H9 (cell line): ENCODE measurements around the gene KCNJ10. TPM values are rescaled to one million over a fixed set of nuclear protein-coding genes. Genes with fewer than 3 reads are reported as not detected.
A peak's percentile ranks its signal among the peaks of the same experiment; 100 is the strongest.

ENCODE experiments used
- DNase-seq: peaks from one replicate; pipeline ENCODE4 v3.0.0-alpha.2; 2017
- H2AFZ ChIP-seq: one replicate; pipeline ENCODE4 v1.6.1; 2013; ENCODE audit warnings: mild to moderate bottlenecking, low read length, control low read depth, moderate library complexity
- H2AK5ac ChIP-seq: 2 replicates; pipeline ENCODE4 v1.6.1; 2013; ENCODE audit warnings: low read length, control low read depth, mixed read lengths; ENCODE audit not compliant: insufficient read length
- H2BK120ac ChIP-seq: one replicate; pipeline ENCODE4 v1.6.1; 2013; ENCODE audit warnings: low read depth, mild to moderate bottlenecking, low read length, control low read depth, inconsistent platforms; ENCODE audit not compliant: poor library complexity, severe bottlenecking
- H2BK12ac ChIP-seq: 2 replicates; pipeline ENCODE4 v1.6.1; 2013; ENCODE audit warnings: low read length, control low read depth, mixed read lengths, low read depth; ENCODE audit not compliant: insufficient read length
- H2BK15ac ChIP-seq: 2 replicates; pipeline ENCODE4 v1.6.1; 2013; ENCODE audit warnings: low read depth, low read length, control low read depth
- H2BK20ac ChIP-seq: one replicate; pipeline ENCODE4 v1.6.1; 2013; ENCODE audit warnings: low read depth, mild to moderate bottlenecking, low read length, control low read depth, inconsistent platforms; ENCODE audit not compliant: poor library complexity, severe bottlenecking
- H2BK5ac ChIP-seq: 2 replicates; pipeline ENCODE4 v1.6.1; 2013; ENCODE audit warnings: low read length, control low read depth, mixed read lengths; ENCODE audit not compliant: insufficient read length
- H3K14ac ChIP-seq: 2 replicates; pipeline ENCODE4 v1.6.1; 2013; ENCODE audit warnings: low read length, control low read depth; ENCODE audit not compliant: insufficient read depth
- H3K18ac ChIP-seq: 2 replicates; pipeline ENCODE4 v1.6.1; 2013; ENCODE audit warnings: low read depth, mild to moderate bottlenecking, mixed read lengths, low read length, control low read depth; ENCODE audit not compliant: insufficient read length
- H3K23ac ChIP-seq: 2 replicates; pipeline ENCODE4 v1.6.1; 2013; ENCODE audit warnings: low read length, control low read depth, mixed read lengths, low read depth; ENCODE audit not compliant: insufficient read length
- H3K23me2 ChIP-seq: 2 replicates; pipeline ENCODE4 v1.6.1; 2013; ENCODE audit warnings: low read depth, mild to moderate bottlenecking, mixed read lengths, low read length, control low read depth; ENCODE audit not compliant: insufficient read length, poor library complexity, severe bottlenecking
- H3K27ac ChIP-seq: 2 replicates; pipeline ENCODE4 v1.5.1; 2013; ENCODE audit warnings: low read length, control low read depth, mixed read lengths, low read depth; ENCODE audit not compliant: insufficient read length
- H3K27me3 ChIP-seq: 2 replicates; pipeline ENCODE4 v1.6.1; 2013; ENCODE audit warnings: low read length, control low read depth, inconsistent platforms; ENCODE audit not compliant: insufficient read depth
- H3K4ac ChIP-seq: 2 replicates; pipeline ENCODE4 v1.6.1; 2013; ENCODE audit warnings: low read depth, mild to moderate bottlenecking, control low read depth, inconsistent platforms, low read length, moderate library complexity
- H3K4me1 ChIP-seq: 2 replicates; pipeline ENCODE4 v1.6.1; 2013; ENCODE audit warnings: low read length, control low read depth, inconsistent platforms; ENCODE audit not compliant: insufficient read depth
- H3K4me2 ChIP-seq: 2 replicates; pipeline ENCODE4 v1.6.1; 2013; ENCODE audit warnings: low read length, control low read depth, mixed read lengths; ENCODE audit not compliant: insufficient read length, insufficient read depth
- H3K56ac ChIP-seq: 2 replicates; pipeline ENCODE4 v1.6.1; 2013; ENCODE audit warnings: low read depth, mild to moderate bottlenecking, mixed read lengths, low read length, control low read depth; ENCODE audit not compliant: insufficient read length
- H3K79me1 ChIP-seq: 2 replicates; pipeline ENCODE4 v1.6.1; 2013; ENCODE audit warnings: low read depth, mild to moderate bottlenecking, moderate library complexity, low read length, control low read depth, inconsistent platforms; ENCODE audit not compliant: insufficient read depth, poor library complexity, severe bottlenecking
- H3K79me2 ChIP-seq: 2 replicates; pipeline ENCODE4 v1.6.1; 2013; ENCODE audit warnings: low read length, control low read depth, inconsistent platforms; ENCODE audit not compliant: insufficient read depth
- H3K9ac ChIP-seq: 2 replicates; pipeline ENCODE4 v1.6.1; 2013; ENCODE audit warnings: low read length, control low read depth, mixed read lengths; ENCODE audit not compliant: insufficient read length; ENCODE audit errors: extremely low read depth
- H3K9me3 ChIP-seq: one replicate; pipeline ENCODE4 v1.6.1; 2013; ENCODE audit warnings: low read depth, low read length, inconsistent platforms; ENCODE audit not compliant: control insufficient read depth
- H3T11ph ChIP-seq: one replicate; pipeline ENCODE4 v1.6.1; 2013; ENCODE audit warnings: mild to moderate bottlenecking, low read length, control low read depth, inconsistent platforms
- H4K20me1 ChIP-seq: one replicate; pipeline ENCODE4 v1.6.1; 2013; ENCODE audit not compliant: control insufficient read depth, insufficient read length, insufficient read depth
- H4K5ac ChIP-seq: 2 replicates; pipeline ENCODE4 v1.6.1; 2013; ENCODE audit warnings: low read depth, mild to moderate bottlenecking, mixed read lengths, low read length, control low read depth; ENCODE audit not compliant: insufficient read length
- H4K8ac ChIP-seq: replicated peaks from 2 replicates; pipeline ENCODE4 v1.6.1; 2013; ENCODE audit warnings: low read length, control low read depth, mixed read lengths, low read depth; ENCODE audit not compliant: insufficient read length
- H4K91ac ChIP-seq: 2 replicates; pipeline ENCODE4 v1.6.1; 2013; ENCODE audit warnings: low read depth, mild to moderate bottlenecking, moderate library complexity, mixed read lengths, low read length, control low read depth; ENCODE audit not compliant: insufficient read length
- H3K27ac Mint-ChIP-seq, 3 experiments: 2 replicates in 2 of 3; 3 replicates in 1 of 3; pipeline ENCODE4 v1.8.0; 2020 to 2021; ENCODE audit warnings: mixed read lengths in 3 of 3, mild to moderate bottlenecking in 1 of 3, moderate library complexity in 1 of 3
- H3K27me3 Mint-ChIP-seq: 2 replicates; pipeline ENCODE4 v1.8.0; 2021; ENCODE audit warnings: low read depth, mild to moderate bottlenecking, moderate library complexity, mixed read lengths
- H3K36me3 Mint-ChIP-seq, 3 experiments: 2 replicates in 2 of 3; 3 replicates in 1 of 3; pipeline ENCODE4 v1.8.0; 2020 to 2021; ENCODE audit warnings: low read depth in 3 of 3, mixed read lengths in 3 of 3; ENCODE audit not compliant: insufficient read depth in 1 of 3
- H3K4me1 Mint-ChIP-seq, 2 experiments: 2 replicates each; pipeline ENCODE4 v1.8.0; 2020; ENCODE audit warnings: mixed read lengths in 2 of 2
- H3K4me3 Mint-ChIP-seq, 2 experiments: 2 replicates in 1 of 2; 3 replicates in 1 of 2; pipeline ENCODE4 v1.8.0; 2020 to 2021; ENCODE audit warnings: mild to moderate bottlenecking in 2 of 2, mixed read lengths in 2 of 2, moderate library complexity in 1 of 2
- H3K9me3 Mint-ChIP-seq, 2 experiments: 2 replicates in 1 of 2; 3 replicates in 1 of 2; pipeline ENCODE4 v1.8.0; 2020; ENCODE audit warnings: mild to moderate bottlenecking in 2 of 2, mixed read lengths in 2 of 2, moderate library complexity in 1 of 2
- CTCF ChIP-seq: fragments of 200-600 bp; sonication (generic); conservative IDR thresholded peaks from 3 replicates; pipeline ENCODE4 v1.8.0; 2021; ENCODE audit warnings: antibody characterized with exemption, mild to moderate bottlenecking
- WGBS: extraction: QIAGEN DNeasy Blood & Tissue Kit; methylation state at CpG from one replicate; pipeline ENCODE4 v1.1.7; 2013; ENCODE audit warnings: missing lambda C conversion rate, low lambda C conversion rate, mixed read lengths; ENCODE audit not compliant: insufficient read length; ENCODE audit errors: extremely low coverage; 5-methylcytosine and 5-hydroxymethylcytosine counted together
- total RNA-seq: library from RNA; stranded (reverse); gene quantifications from 2 replicates; pipeline ENCODE4 v1.2.1, GENCODE V29; 2021

Gene KCNJ10
- total RNA-seq, 1 experiment from 2014 or later, result 0.44 TPM

DNA sequence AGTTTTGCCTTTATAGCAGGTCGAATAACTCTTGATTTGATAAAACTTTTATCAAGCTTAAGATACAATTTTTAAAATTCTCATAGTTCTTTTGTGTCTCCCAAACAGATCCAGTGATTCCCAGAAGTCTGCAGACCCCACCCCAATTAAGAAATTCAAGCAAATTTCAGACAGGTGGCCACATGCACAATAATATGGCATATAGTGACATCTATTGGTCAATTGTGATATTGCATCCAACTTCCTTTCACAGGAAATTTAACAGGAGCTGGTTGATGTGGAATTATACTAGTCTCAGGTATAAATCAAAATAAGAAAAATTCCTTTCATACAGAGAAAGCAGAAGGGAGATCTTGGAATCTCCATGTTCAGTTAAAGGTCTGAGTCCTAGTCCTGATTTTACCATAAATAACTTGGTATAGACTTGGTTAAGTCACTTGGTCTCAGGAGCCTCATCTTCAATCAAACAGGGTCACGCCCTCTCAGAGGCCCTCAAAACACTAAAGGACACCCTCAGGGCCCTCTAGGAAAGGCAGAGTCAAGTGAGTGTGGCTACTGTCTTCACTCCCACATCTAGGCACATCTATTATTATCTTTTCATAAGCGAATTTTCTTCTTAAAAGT is 62.3 kb downstream of the KCNJ10 start:
- no peaks in the 10 kb centered on the region for H3K27me3 ChIP-seq
- no peak overlapping the region for H2BK12ac ChIP-seq
- H2AK5ac ChIP-seq, result no peak overlapping the region
- no peak overlapping the region for H2BK20ac ChIP-seq
- Mint-ChIP-seq H3K4me3 (no peak overlapping the region), H3K4me1 (no peaks in the 10 kb centered on the region), H3K9me3 (no peaks in the 10 kb centered on the region), H3K27ac (no peak overlapping the region), H3K36me3 (no peaks in the 10 kb centered on the region), H3K27me3 (peaks cover 14% of the 10 kb centered on the region)
- H3K9me3 ChIP-seq, result no peaks in the 10 kb centered on the region
- no peak overlapping the region for H3K27ac ChIP-seq
- no peak overlapping the region for H4K8ac ChIP-seq
- no peaks in the 10 kb centered on the region for H3K79me2 ChIP-seq
- H3K4me1 ChIP-seq, result no peaks in the 10 kb centered on the region
- H3K9ac ChIP-seq, result no peak overlapping the region
- no peak overlapping the region for H3K56ac ChIP-seq
- no peak overlapping the region for H4K5ac ChIP-seq
- no peak overlapping the region for H4K91ac ChIP-seq
- H3T11ph ChIP-seq, result no peak overlapping the region
- TF ChIP-seq CTCF, result peak; percentile 91
- WGBS, result no CpG with 5 or more reads among the region's 3 CpGs
- no peak overlapping the region for H3K4me2 ChIP-seq
- H2BK5ac ChIP-seq, result no peak overlapping the region
- H3K23me2 ChIP-seq, result no peaks in the 10 kb centered on the region
- H3K4ac ChIP-seq, result no peak overlapping the region
- no peak overlapping the region for H2BK120ac ChIP-seq
- DNase-seq, result no peak
- H3K18ac ChIP-seq, result no peak overlapping the region
- H4K20me1 ChIP-seq, result no peaks in the 10 kb centered on the region
- H3K23ac ChIP-seq, result no peak overlapping the region
- no peak overlapping the region for H3K14ac ChIP-seq
- no peak overlapping the region for H2AFZ ChIP-seq
- no peaks in the 10 kb centered on the region for H3K79me1 ChIP-seq
- H2BK15ac ChIP-seq, result no peak overlapping the region
